ENCODE measurements around the gene LRP6. TPM values are rescaled to one million over a fixed set of nuclear protein-coding genes. Genes with fewer than 3 reads are reported as not detected.
"Not testable (repeated sequence)": the region's sequence is repeated elsewhere in the genome, so short reads cannot be mapped to it uniquely, and the experiment has no call there.

Gene LRP6
- total and polyA plus RNA-seq, 2 of the 13 experiments (the other 11 are each of a cell fraction or from before 2014, with no cell fraction given): 33.8 to 42.0 TPM

- FAIRE-seq; H4K20me1 ChIP-seq (ENCODE audit: insufficient read depth, low read length); H3K27me3 ChIP-seq (ENCODE audit: control insufficient read depth in 1 of 2, insufficient read depth in 2 of 2, low read length in 2 of 2); BruUV-seq (replicated peaks); H3K36me3 ChIP-seq (replicated peaks in 1 of 2; ENCODE audit: control insufficient read depth in 1 of 2, insufficient read depth in 2 of 2, low read length in 2 of 2); DNase-seq (ENCODE audit: low spot score); H2AFZ ChIP-seq (ENCODE audit: low read length); H3K79me2 ChIP-seq (ENCODE audit: insufficient read depth, low read length); H3K4me3 ChIP-seq (replicated peaks in 1 of 3; ENCODE audit: insufficient read depth in 1 of 3, low read depth in 2 of 3, low read length in 3 of 3); ATAC-seq; H3K9me3 ChIP-seq (ENCODE audit: low read length); CTCF ChIA-PET (ENCODE audit: low intra/inter-chr PET ratio, low total read pairs); H3K9ac ChIP-seq (ENCODE audit: insufficient read depth, low read depth, low read length); intact Hi-C loops (cut with micrococcal nuclease; ENCODE audit: unreplicated experiment); H3K27ac ChIP-seq (ENCODE audit: extremely low read length, insufficient read depth, low read length): not testable (repeated sequence)
- H3K4me1 ChIP-seq (ENCODE audit: insufficient read depth, low read length): peaks cover 90% of the 10 kb centered on the region
- WGBS (ENCODE audit: low lambda C conversion rate): 28% methylated on average over 9 of the region's 10 CpGs
- POLR2A ChIA-PET: interaction anchor here (4.7 kb wide), 1 partner anchor 44 kb away, joined by 23 read pairs; the partner anchor contains the start of gene LRP6
- peak overlapping the region; percentile 27 for H3K4me2 ChIP-seq (ENCODE audit: low read depth, low read length)
- in situ Hi-C loops (cut with HindIII; ENCODE audit: extremely low pct_ligation_motif_present, low pct_unique_long_range_greater_than_20kb): loop anchor here (25.0 kb wide), 1 partner anchor 748 kb away; no protein-coding TSS in a partner anchor
- peak; percentile 43 for TF ChIP-seq RARA (CRISPR knock-in tag; IDR thresholded peaks at IDR 0.05)
- peak; percentile 18; the same call in 1 of the 2 replicates for TF ChIP-seq RXRA (CRISPR knock-in tag; IDR thresholded peaks at IDR 0.05)
- 0 out of 2 replicates have a peak, but pooled peaks have one; percentile 18 for TF ChIP-seq RXRB (CRISPR knock-in tag; IDR thresholded peaks at IDR 0.05; ENCODE audit: borderline replicate concordance)
- TF ChIP-seq, protein P1, sequence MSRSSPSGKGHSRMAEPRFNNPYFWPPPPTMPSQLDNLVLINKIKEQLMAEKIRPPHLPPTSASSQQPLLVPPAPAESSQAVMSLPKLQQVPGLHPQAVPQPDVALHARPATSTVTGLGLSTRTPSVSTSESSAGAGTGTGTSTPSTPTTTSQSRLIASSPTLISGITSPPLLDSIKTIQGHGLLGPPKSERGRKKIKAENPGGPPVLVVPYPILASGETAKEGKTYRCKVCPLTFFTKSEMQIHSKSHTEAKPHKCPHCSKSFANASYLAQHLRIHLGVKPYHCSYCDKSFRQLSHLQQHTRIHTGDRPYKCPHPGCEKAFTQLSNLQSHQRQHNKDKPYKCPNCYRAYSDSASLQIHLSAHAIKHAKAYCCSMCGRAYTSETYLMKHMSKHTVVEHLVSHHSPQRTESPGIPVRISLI (CRISPR knock-in tag; IDR thresholded peaks at IDR 0.05; ENCODE audit: borderline replicate concordance): 0 out of 2 replicates have a peak, but pooled peaks have one; percentile 36
- TF ChIP-seq NR2F1 (CRISPR knock-in tag; IDR thresholded peaks at IDR 0.05): peak in 1 of 2 experiments; percentile 29; a peak in 1 of 4 replicates
- 0 out of 2 replicates have a peak, but pooled peaks have one; percentile 24 for TF ChIP-seq BHLHE40 (IDR thresholded peaks at IDR 0.05; ENCODE audit: low read length)
- TF ChIP-seq HNF4A (CRISPR knock-in tag; IDR thresholded peaks at IDR 0.05): peak; percentile 34; the same call in 1 of the 2 replicates
These were observed 43.9 kb upstream of the LRP6 start for GRCh38 chr12:12310695-12311094.

Data from HepG2 (cell line).